ENCODE results near the gene AKAP8. TPM values are rescaled to one million over a fixed set of nuclear protein-coding genes. Genes with fewer than 3 reads are reported as not detected.
"Not testable (repeated sequence)": the region's sequence is repeated elsewhere in the genome, so short reads cannot be mapped to it uniquely, and the experiment has no call there.

The AKAP8 gene
- total RNA-seq, 1 experiment from 2014 or later: 59.5 TPM

GRCh38 chr19:15337202-15337601 is 42.4 kb downstream of the AKAP8 start:
- Histone ChIP-seq H2BK20ac (ENCODE audit: low read depth, low read length, poor library complexity, severe bottlenecking) (no peak overlapping the region), H4K8ac (replicated peaks; ENCODE audit: insufficient read length, low read depth, low read length) (no peak overlapping the region), H3K18ac (ENCODE audit: insufficient read length, low read depth, low read length) (no peak overlapping the region), H3K79me1 (ENCODE audit: insufficient read depth, low read depth, low read length, poor library complexity, severe bottlenecking) (no peaks in the 10 kb centered on the region), H2AK5ac (ENCODE audit: insufficient read length, low read length) (no peak overlapping the region), H2AFZ (ENCODE audit: low read length) (no peak overlapping the region), H4K20me1 (ENCODE audit: control insufficient read depth, insufficient read depth, insufficient read length) (no peaks in the 10 kb centered on the region), H3K27ac (ENCODE audit: insufficient read length, low read depth, low read length) (no peak overlapping the region), H3K14ac (ENCODE audit: insufficient read depth, low read length) (no peak overlapping the region), H3T11ph (ENCODE audit: low read length) (no peak overlapping the region), H2BK5ac (ENCODE audit: insufficient read length, low read length) (no peak overlapping the region), H3K4me2 (ENCODE audit: insufficient read depth, insufficient read length, low read length) (no peak overlapping the region), H3K4me1 (ENCODE audit: insufficient read depth, low read length) (no peaks in the 10 kb centered on the region), H2BK15ac (ENCODE audit: low read depth, low read length) (no peak overlapping the region), H2BK120ac (ENCODE audit: low read depth, low read length, poor library complexity, severe bottlenecking) (no peak overlapping the region), H3K4ac (ENCODE audit: low read depth, low read length) (no peak overlapping the region), H3K79me2 (ENCODE audit: insufficient read depth, low read length) (no peaks in the 10 kb centered on the region), H4K91ac (ENCODE audit: insufficient read length, low read depth, low read length) (no peak overlapping the region), H3K9ac (ENCODE audit: extremely low read depth, insufficient read length, low read length) (no peak overlapping the region), H3K56ac (ENCODE audit: insufficient read length, low read depth, low read length) (no peak overlapping the region), H4K5ac (ENCODE audit: insufficient read length, low read depth, low read length) (no peak overlapping the region), H3K23me2 (ENCODE audit: insufficient read length, low read depth, low read length, poor library complexity, severe bottlenecking) (peaks cover 7% of the 10 kb centered on the region), H2BK12ac (ENCODE audit: insufficient read length, low read depth, low read length) (no peak overlapping the region), H3K9me3 (ENCODE audit: control insufficient read depth, low read depth, low read length) (no peaks in the 10 kb centered on the region), H3K27me3 (ENCODE audit: insufficient read depth, low read length) (no peaks in the 10 kb centered on the region), H3K23ac (ENCODE audit: insufficient read length, low read depth, low read length) (no peak overlapping the region)
- no peak overlapping the region for H3K27ac Mint-ChIP-seq
- H3K36me3 Mint-ChIP-seq (ENCODE audit: insufficient read depth in 1 of 3, low read depth in 3 of 3): peaks cover 0 to 11% (median 8%) of the 10 kb centered on the region in 3 experiments; a peak in 4 of 7 replicates
- no peak for DNase-seq
- WGBS (ENCODE audit: extremely low coverage, insufficient read length, low lambda C conversion rate): no CpG with 5 or more reads among the region's 8 CpGs
- H3K4me3 Mint-ChIP-seq: no peak overlapping the region
- H3K27me3 Mint-ChIP-seq (ENCODE audit: low read depth): no peaks in the 10 kb centered on the region
- H3K9me3 Mint-ChIP-seq: no peaks in the 10 kb centered on the region; a peak in 1 of 5 replicates
- peaks cover 0 to 3% of the 10 kb centered on the region in 2 experiments; a peak in 1 of 4 replicates for H3K4me1 Mint-ChIP-seq
- TF ChIP-seq, protein P1, sequence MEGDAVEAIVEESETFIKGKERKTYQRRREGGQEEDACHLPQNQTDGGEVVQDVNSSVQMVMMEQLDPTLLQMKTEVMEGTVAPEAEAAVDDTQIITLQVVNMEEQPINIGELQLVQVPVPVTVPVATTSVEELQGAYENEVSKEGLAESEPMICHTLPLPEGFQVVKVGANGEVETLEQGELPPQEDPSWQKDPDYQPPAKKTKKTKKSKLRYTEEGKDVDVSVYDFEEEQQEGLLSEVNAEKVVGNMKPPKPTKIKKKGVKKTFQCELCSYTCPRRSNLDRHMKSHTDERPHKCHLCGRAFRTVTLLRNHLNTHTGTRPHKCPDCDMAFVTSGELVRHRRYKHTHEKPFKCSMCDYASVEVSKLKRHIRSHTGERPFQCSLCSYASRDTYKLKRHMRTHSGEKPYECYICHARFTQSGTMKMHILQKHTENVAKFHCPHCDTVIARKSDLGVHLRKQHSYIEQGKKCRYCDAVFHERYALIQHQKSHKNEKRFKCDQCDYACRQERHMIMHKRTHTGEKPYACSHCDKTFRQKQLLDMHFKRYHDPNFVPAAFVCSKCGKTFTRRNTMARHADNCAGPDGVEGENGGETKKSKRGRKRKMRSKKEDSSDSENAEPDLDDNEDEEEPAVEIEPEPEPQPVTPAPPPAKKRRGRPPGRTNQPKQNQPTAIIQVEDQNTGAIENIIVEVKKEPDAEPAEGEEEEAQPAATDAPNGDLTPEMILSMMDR (conservative IDR thresholded peaks at IDR 0.05): no peak

GRCh38 chr19:15335992-15336391 is 43.6 kb downstream of the AKAP8 start:
- WGBS (ENCODE audit: extremely low coverage, insufficient read length, low lambda C conversion rate): no CpG with 5 or more reads among the region's 7 CpGs
- not testable (repeated sequence) for H2BK5ac ChIP-seq (ENCODE audit: insufficient read length, low read length); H3K9me3 Mint-ChIP-seq; H3K14ac ChIP-seq (ENCODE audit: insufficient read depth, low read length); H3K18ac ChIP-seq (ENCODE audit: insufficient read length, low read depth, low read length); H3K9me3 ChIP-seq (ENCODE audit: control insufficient read depth, low read depth, low read length); H2AFZ ChIP-seq (ENCODE audit: low read length); H3K27me3 Mint-ChIP-seq (ENCODE audit: low read depth); H4K20me1 ChIP-seq (ENCODE audit: control insufficient read depth, insufficient read depth, insufficient read length); H2BK12ac ChIP-seq (ENCODE audit: insufficient read length, low read depth, low read length); H3K79me1 ChIP-seq (ENCODE audit: insufficient read depth, low read depth, low read length, poor library complexity, severe bottlenecking); H2BK20ac ChIP-seq (ENCODE audit: low read depth, low read length, poor library complexity, severe bottlenecking); H3K4me2 ChIP-seq (ENCODE audit: insufficient read depth, insufficient read length, low read length); H4K91ac ChIP-seq (ENCODE audit: insufficient read length, low read depth, low read length); H3T11ph ChIP-seq (ENCODE audit: low read length); H3K27ac ChIP-seq (ENCODE audit: insufficient read length, low read depth, low read length); H3K9ac ChIP-seq (ENCODE audit: extremely low read depth, insufficient read length, low read length); H3K23ac ChIP-seq (ENCODE audit: insufficient read length, low read depth, low read length); H2BK15ac ChIP-seq (ENCODE audit: low read depth, low read length); H3K4me1 Mint-ChIP-seq; H2AK5ac ChIP-seq (ENCODE audit: insufficient read length, low read length); H3K4me1 ChIP-seq (ENCODE audit: insufficient read depth, low read length); H2BK120ac ChIP-seq (ENCODE audit: low read depth, low read length, poor library complexity, severe bottlenecking); H3K27me3 ChIP-seq (ENCODE audit: insufficient read depth, low read length); DNase-seq; H3K4ac ChIP-seq (ENCODE audit: low read depth, low read length); H3K79me2 ChIP-seq (ENCODE audit: insufficient read depth, low read length); H4K8ac ChIP-seq (replicated peaks; ENCODE audit: insufficient read length, low read depth, low read length); H3K23me2 ChIP-seq (ENCODE audit: insufficient read length, low read depth, low read length, poor library complexity, severe bottlenecking); H3K56ac ChIP-seq (ENCODE audit: insufficient read length, low read depth, low read length); H4K5ac ChIP-seq (ENCODE audit: insufficient read length, low read depth, low read length); H3K27ac Mint-ChIP-seq; H3K4me3 Mint-ChIP-seq
- peaks cover 3 to 13% (median 11%) of the 10 kb centered on the region in 3 experiments; a peak in 6 of 7 replicates for H3K36me3 Mint-ChIP-seq (ENCODE audit: insufficient read depth in 1 of 3, low read depth in 3 of 3)
